Measurements from ENCODE around the gene PCGF3.

- TF ChIP-seq CREM (IDR thresholded peaks at IDR 0.05; ENCODE audit: low read depth): no peak
- no peak for TF ChIP-seq KDM1A (IDR thresholded peaks at IDR 0.05; ENCODE audit: borderline replicate concordance)
- TF ChIP-seq, protein P1, sequence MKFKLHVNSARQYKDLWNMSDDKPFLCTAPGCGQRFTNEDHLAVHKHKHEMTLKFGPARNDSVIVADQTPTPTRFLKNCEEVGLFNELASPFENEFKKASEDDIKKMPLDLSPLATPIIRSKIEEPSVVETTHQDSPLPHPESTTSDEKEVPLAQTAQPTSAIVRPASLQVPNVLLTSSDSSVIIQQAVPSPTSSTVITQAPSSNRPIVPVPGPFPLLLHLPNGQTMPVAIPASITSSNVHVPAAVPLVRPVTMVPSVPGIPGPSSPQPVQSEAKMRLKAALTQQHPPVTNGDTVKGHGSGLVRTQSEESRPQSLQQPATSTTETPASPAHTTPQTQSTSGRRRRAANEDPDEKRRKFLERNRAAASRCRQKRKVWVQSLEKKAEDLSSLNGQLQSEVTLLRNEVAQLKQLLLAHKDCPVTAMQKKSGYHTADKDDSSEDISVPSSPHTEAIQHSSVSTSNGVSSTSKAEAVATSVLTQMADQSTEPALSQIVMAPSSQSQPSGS (IDR thresholded peaks at IDR 0.05; ENCODE audit: low read length): no peak
- no peak for TF ChIP-seq SRF (IDR thresholded peaks at IDR 0.05; ENCODE audit: low read depth in 2 of 2, low read length in 2 of 2)
- TF ChIP-seq CTCF (IDR thresholded peaks at IDR 0.05 in 2 of 3, conservative IDR thresholded peaks at IDR 0.05 in 1 of 3; ENCODE audit: control insufficient read depth in 2 of 3, extremely low read depth in 1 of 3, insufficient read depth in 1 of 3, low read depth in 3 of 3, low read length in 3 of 3): no peak
- TF ChIP-seq, protein P2, sequence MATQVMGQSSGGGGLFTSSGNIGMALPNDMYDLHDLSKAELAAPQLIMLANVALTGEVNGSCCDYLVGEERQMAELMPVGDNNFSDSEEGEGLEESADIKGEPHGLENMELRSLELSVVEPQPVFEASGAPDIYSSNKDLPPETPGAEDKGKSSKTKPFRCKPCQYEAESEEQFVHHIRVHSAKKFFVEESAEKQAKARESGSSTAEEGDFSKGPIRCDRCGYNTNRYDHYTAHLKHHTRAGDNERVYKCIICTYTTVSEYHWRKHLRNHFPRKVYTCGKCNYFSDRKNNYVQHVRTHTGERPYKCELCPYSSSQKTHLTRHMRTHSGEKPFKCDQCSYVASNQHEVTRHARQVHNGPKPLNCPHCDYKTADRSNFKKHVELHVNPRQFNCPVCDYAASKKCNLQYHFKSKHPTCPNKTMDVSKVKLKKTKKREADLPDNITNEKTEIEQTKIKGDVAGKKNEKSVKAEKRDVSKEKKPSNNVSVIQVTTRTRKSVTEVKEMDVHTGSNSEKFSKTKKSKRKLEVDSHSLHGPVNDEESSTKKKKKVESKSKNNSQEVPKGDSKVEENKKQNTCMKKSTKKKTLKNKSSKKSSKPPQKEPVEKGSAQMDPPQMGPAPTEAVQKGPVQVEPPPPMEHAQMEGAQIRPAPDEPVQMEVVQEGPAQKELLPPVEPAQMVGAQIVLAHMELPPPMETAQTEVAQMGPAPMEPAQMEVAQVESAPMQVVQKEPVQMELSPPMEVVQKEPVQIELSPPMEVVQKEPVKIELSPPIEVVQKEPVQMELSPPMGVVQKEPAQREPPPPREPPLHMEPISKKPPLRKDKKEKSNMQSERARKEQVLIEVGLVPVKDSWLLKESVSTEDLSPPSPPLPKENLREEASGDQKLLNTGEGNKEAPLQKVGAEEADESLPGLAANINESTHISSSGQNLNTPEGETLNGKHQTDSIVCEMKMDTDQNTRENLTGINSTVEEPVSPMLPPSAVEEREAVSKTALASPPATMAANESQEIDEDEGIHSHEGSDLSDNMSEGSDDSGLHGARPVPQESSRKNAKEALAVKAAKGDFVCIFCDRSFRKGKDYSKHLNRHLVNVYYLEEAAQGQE (IDR thresholded peaks at IDR 0.05; ENCODE audit: low read depth, low read length): no peak
- TF ChIP-seq CHD4 (IDR thresholded peaks at IDR 0.05): no peak
- TF ChIP-seq BRCA1 (IDR thresholded peaks at IDR 0.05; ENCODE audit: low read depth, low read length): no peak
- TF ChIP-seq PRDM15 (CRISPR knock-in tag; IDR thresholded peaks at IDR 0.05): no peak
- TF ChIP-seq POLR2A (IDR thresholded peaks at IDR 0.05; ENCODE audit: low read depth, low read length): no peak
- TF ChIP-seq ZSCAN29 (IDR thresholded peaks at IDR 0.05): no peak
Observed at GRCh38 chr4:739569-739968, 33.9 kb downstream of the PCGF3 start.

All from GM12878 (cell line).